ENCODE measurements around the gene TDO2. TPM values are rescaled to one million over a fixed set of nuclear protein-coding genes. Genes with fewer than 3 reads are reported as not detected.
"Not testable (repeated sequence)": the region's sequence is repeated elsewhere in the genome, so short reads cannot be mapped to it uniquely, and the experiment has no call there.

The TDO2 gene
- total RNA-seq, 1 donor from 2014 or later = 2.4 TPM

DNA sequence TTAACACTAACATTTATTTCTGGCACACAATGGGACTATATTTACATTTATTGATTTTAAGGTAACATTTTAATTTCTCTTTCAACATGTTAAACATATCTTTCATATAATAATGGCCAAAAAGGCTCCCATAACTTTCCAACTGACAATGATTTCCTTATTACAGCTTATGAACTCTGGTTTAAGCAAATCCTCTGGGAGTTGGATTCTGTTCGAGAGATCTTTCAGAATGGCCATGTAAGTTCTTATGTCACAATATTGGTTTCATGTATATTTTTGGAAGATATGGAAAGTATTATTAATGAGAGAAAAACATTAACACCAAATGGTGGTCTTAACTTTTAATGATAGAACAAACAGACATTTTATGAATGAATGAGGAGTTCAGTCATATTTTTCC lies 4.1 kb downstream of the TDO2 start:
- DNase-seq (ENCODE audit: low spot score) = no peak

GRCh38 chr4:155908187-155909139 lies 5.0 kb downstream of the TDO2 start:
- DNase-seq (ENCODE audit: low spot score) = no peak

- no peak for DNase-seq (ENCODE audit: low spot score)
Observed at GRCh38 chr4:155909615-155910226, 6.2 kb downstream of the TDO2 start.

- no peak for DNase-seq (ENCODE audit: low spot score)
Observed at GRCh38 chr4:155911905-155912304, 8.4 kb downstream of the TDO2 start.

DNA sequence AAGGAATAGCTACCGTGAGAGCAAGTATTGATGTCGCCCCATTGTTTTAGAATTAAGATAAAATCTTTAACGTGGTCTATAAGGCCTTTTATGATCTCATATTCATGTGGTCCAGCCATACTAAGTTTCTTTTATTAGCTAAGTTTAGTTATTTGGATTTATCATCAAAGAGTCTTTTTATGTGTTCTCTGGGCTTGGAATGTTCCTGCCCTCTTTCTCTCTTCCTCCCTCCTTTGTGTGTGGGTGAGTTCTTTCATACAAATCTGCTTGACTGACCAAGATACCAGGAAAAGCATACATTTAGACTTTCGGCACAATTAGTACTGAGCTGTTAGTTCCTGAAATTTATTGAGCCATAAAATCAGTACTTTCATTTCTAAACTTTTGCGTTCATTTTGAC lies 11.3 kb downstream of the TDO2 start:
- no peak for DNase-seq (ENCODE audit: low spot score)

- DNase-seq (ENCODE audit: low spot score) = no peak
Observed at GRCh38 chr4:155921597-155921996, 18.1 kb downstream of the TDO2 start.

DNA sequence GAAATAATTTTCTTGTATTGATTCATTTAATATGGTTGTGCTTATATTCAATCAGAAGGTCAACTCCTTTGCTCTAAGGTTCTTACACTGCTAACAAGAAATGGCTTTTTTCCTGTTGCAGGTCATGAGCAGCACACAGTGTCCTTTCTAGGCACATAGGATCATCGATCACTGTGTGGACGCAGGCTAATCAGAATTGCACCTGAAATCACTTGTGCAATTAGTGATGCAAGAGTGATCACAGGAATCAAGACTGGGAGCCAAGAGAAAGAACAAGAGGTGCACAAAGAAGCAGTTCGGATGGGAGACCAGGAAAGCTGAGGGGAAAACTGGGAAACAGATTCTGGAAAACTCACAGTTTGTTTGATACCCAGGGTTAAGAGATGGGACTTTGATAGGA lies 21.1 kb downstream of the TDO2 start:
- no peak for DNase-seq (ENCODE audit: low spot score)

DNA sequence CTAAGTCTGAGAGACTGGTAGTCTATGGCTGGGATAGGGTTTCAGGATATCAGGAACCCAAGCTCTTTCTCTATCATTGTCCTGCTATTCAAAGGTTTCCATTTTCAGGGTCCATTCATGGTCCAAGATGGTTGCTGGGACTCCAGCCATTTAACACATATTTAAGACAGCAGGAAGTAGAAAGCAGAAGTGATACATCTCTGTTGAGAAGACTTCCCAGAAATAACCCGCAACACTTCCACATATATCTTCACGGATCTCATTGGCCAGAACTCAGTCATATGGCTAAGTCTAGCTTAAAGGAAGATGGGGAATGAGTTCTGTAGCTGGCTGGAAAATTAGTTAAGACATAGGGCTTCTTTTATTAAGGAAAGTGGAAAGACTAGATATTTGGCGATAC lies 26.3 kb downstream of the TDO2 start:
- DNase-seq (ENCODE audit: low spot score) = no peak

DNA sequence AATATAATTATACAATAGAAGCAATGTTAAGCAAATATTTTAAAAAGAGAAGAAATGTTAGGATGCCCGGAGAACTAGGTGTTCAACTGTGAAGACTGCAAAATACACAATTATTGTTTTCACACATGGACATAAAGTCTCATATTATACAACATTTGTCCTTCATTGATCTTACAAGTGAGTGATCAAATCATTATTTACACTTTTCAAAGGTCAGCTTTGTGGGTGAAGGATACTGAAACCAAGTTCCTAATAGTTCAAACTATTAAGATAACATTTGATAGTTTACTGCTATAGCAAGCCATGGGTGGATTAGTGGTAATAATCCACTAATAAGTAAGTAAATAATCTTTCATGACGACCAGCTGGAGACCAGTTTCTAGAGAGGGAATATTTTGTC lies 26.8 kb downstream of the TDO2 start:
- no peak for DNase-seq (ENCODE audit: low spot score)

GRCh38 chr4:155931634-155932033 lies 28.1 kb downstream of the TDO2 start:
- no peak for DNase-seq (ENCODE audit: low spot score)

GRCh38 chr4:155934634-155935033 lies 31.1 kb downstream of the TDO2 start:
- not testable (repeated sequence) for DNase-seq (ENCODE audit: low spot score)

DNA sequence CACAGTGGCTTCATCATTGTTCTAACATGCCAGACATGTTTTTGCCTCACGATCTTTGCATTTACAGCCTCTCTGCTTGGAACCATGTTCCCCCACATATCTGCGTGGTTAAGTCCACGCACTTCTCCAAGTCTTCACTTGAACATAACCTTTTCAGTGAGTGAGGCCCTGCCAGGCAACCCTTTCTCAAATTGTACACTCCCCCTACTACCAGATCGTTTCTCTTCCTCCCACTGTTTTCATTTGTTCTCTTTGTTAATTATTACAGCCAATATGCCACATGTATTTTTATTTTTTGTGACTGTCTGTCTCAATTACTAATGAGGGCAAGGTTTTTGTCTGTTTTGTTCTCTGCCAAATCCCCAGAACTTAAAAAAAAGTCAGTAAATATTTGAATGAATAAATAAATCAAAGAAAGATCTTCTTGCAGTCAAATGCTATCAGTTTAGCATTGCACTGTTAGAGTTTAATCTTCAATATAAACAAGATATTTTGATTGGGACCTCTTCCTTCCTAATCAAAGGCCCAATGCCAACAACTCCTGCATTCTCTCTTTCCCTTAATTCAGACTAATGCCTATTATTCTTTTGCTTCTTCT lies 32.0 kb downstream of the TDO2 start:
- DNase-seq (ENCODE audit: low spot score) = no peak

GRCh38 chr4:155941085-155941790 lies 37.7 kb downstream of the TDO2 start:
- DNase-seq (ENCODE audit: low spot score) = no peak

GRCh38 chr4:155941820-155942219 lies 38.3 kb downstream of the TDO2 start:
- no peak for DNase-seq (ENCODE audit: low spot score)

DNA sequence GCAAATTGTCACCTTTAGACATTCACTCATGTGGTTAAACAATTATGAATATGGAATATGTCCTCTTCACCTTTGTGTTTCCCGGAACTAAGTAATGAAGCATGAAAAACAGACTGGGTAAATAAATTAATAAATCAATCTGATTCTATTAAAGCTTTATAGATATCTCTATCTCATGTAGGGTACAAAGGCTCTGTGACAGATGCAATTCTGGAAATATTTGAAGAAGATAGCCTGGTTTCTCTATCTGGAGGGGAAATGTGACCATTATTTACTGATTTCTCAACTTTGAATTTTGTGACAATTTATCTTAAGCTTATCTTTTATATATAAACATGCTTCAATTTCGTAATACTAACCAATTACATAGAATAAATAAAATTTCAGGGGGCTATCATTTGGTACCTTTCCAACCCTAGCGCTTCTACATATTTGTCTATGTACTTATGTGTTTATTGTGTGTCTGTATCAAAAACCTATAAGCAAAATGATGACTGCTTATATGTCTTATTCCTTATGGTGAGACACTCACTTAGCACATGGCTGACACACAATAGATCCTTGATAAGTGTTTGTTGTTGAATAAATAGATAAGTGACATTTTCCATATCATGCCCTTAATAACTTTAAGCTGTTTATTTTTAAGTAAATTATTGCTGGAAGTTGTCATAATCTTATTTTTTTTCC lies 40.3 kb downstream of the TDO2 start:
- DNase-seq (ENCODE audit: low spot score) = no peak

DNA sequence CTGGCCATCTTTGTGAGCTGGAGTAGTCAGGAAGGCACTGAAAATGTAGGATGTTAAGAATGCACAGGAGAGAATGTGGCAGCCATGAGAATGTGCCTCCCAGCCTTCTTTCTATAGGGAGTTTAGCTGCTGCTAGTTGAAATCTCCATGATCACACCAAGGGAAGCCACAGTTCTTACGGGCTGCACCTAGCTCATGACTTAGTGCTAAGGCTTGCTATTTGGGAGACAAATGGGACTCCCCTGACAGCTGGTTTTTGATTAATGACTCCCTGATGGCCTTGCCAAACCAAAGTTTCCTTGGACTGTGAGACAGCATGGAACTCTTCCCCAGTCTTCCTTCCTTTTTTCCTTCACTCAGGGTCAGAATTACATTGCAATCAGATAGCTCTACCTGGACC lies 41.0 kb downstream of the TDO2 start:
- no peak for DNase-seq (ENCODE audit: low spot score)

- DNase-seq (ENCODE audit: low spot score) = no peak
Observed at GRCh38 chr4:155946486-155946885, 43.0 kb downstream of the TDO2 start.

GRCh38 chr4:155948541-155948940 lies 45.0 kb downstream of the TDO2 start:
- DNase-seq (ENCODE audit: low spot score) = no peak

DNA sequence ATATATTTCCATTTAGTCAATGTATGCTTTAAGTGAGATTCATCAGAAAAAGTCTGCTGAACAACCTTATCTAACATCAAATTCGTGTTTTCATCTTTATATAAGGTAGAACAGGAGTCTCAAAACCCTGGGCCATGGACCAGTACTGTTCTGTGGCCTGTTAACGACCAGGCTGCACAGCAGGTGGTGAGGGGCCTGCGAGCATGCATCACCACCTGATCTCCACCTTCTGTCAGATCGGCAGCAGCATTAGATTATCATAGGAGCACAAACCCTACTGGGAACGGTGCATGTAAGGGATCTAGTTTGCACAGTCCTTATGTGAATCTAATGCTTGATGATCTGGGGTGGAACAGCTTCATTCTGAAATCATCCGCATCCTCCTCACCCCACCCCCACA lies 47.0 kb downstream of the TDO2 start:
- no peak for DNase-seq (ENCODE audit: low spot score)

DNA sequence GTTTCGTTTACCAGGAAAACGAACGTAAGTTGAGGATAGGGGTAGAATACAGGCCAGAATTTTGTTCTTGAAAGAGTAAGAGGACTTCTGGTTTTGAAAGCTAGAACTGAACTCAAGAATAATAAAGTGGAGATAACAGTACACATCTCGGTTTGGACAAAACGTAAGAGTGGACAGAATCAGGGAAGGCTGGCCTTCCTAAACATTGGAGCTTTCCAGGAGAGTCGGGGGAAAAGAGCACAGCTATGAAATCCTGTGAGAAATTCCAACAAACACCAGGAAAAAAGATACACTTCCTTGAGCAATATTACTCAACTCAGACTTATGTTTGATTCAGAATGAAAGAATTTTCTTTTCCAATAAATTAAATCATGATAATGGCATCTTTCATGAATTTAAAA lies 49.0 kb downstream of the TDO2 start:
- DNase-seq (ENCODE audit: low spot score) = no peak

Measured in mucosa of gallbladder (tissue), 1 donor.